WERI-Rb-1 (cell line): Measurements from ENCODE around the gene PSPH.
"Not testable (repeated sequence)": the region's sequence is repeated elsewhere in the genome, so short reads cannot be mapped to it uniquely, and the experiment has no call there.

Experiments used
- DNase-seq: peaks from one replicate; pipeline ENCODE4 v3.0.0-alpha.2; 2020
- H3K27ac ChIP-seq: fragments of 250-450 bp; sonication (Bioruptor Pico); 2 replicates; pipeline ENCODE4 v1.5.1; 2020; ENCODE audit warnings: mild to moderate bottlenecking, moderate library complexity
- H3K27me3 ChIP-seq: fragments of 250-450 bp; sonication (Bioruptor Pico); 2 replicates; pipeline ENCODE4 v1.5.1; 2021; ENCODE audit warnings: mild to moderate bottlenecking, low read depth, moderate library complexity; ENCODE audit not compliant: insufficient read depth, severe bottlenecking
- H3K36me3 ChIP-seq: fragments of 250-450 bp; sonication (Bioruptor Pico); 2 replicates; pipeline ENCODE4 v1.5.1; 2020; ENCODE audit warnings: mild to moderate bottlenecking, moderate library complexity
- H3K4me3 ChIP-seq: 2 replicates; pipeline ENCODE4 v1.5.1; 2011; ENCODE audit warnings: low read depth, mild to moderate bottlenecking, control low read depth, low read length
- H3K9me3 ChIP-seq: fragments of 250-450 bp; sonication (Bioruptor Pico); 2 replicates; pipeline ENCODE4 v1.5.1; 2021; ENCODE audit warnings: mild to moderate bottlenecking, moderate library complexity; ENCODE audit not compliant: severe bottlenecking
- TF ChIP-seq, protein P1 (sequence below): IDR thresholded peaks from 2 replicates; pipeline ENCODE4 v1.5.1; 2011; ENCODE audit warnings: low read depth, mild to moderate bottlenecking, control low read depth, inconsistent platforms, low read length

PSPH gene

DNA sequence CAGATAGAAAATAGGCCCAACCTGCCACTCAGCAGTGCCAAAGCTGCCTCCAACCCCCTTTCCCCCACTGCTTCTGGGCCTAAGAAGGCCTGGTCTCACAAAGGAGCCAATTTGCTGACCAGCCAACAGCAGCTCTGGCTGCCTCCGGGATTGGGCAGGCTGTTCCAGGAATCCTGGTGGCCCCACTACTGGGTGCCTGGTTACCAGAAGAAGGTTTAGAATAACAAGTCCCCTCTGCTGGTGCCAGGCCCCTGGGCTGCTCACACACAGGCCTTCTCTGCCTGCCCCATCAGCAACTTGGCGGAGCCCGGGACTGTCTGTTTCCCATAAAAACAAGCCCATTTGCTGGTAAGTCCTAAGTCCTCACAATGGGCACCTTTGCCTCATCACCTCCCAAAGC, 40.3 kb upstream of the PSPH start:
- Histone ChIP-seq H3K9me3 (no peaks in the 10 kb centered on the region), H3K4me3 (no peak overlapping the region), H3K36me3 (no peaks in the 10 kb centered on the region), H3K27me3 (no peaks in the 10 kb centered on the region), H3K27ac (no peak overlapping the region)
- no peak for DNase-seq
- TF ChIP-seq, protein P1, sequence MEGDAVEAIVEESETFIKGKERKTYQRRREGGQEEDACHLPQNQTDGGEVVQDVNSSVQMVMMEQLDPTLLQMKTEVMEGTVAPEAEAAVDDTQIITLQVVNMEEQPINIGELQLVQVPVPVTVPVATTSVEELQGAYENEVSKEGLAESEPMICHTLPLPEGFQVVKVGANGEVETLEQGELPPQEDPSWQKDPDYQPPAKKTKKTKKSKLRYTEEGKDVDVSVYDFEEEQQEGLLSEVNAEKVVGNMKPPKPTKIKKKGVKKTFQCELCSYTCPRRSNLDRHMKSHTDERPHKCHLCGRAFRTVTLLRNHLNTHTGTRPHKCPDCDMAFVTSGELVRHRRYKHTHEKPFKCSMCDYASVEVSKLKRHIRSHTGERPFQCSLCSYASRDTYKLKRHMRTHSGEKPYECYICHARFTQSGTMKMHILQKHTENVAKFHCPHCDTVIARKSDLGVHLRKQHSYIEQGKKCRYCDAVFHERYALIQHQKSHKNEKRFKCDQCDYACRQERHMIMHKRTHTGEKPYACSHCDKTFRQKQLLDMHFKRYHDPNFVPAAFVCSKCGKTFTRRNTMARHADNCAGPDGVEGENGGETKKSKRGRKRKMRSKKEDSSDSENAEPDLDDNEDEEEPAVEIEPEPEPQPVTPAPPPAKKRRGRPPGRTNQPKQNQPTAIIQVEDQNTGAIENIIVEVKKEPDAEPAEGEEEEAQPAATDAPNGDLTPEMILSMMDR, result no peak

DNA sequence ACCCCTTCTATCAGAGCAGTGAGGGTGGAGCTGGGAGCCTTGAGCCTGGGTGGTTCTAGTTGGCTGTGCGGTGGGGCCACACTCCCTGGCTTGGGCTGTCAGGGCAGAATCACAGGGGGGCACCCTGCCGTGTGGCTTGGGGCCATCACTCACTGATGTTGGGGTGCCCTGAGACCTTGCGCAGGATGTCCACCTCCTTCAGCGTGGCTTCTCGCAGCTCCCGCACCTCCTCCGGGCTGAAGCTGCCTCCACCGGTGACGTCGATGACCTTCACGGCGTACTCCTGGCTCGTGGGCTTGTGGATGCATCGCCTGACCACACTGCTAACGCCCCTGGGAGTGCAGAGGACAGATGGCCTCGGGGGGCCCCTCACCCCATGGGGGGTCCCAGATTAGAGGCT, 36.2 kb upstream of the PSPH start:
- no peaks in the 10 kb centered on the region for H3K27me3 ChIP-seq
- no peak overlapping the region for H3K4me3 ChIP-seq
- H3K36me3 ChIP-seq, result peaks cover 2% of the 10 kb centered on the region; the same call in 1 of the 2 replicates
- TF ChIP-seq, protein P1, result no peak
- no peaks in the 10 kb centered on the region for H3K9me3 ChIP-seq
- DNase-seq, result no peak
- no peak overlapping the region for H3K27ac ChIP-seq

DNA sequence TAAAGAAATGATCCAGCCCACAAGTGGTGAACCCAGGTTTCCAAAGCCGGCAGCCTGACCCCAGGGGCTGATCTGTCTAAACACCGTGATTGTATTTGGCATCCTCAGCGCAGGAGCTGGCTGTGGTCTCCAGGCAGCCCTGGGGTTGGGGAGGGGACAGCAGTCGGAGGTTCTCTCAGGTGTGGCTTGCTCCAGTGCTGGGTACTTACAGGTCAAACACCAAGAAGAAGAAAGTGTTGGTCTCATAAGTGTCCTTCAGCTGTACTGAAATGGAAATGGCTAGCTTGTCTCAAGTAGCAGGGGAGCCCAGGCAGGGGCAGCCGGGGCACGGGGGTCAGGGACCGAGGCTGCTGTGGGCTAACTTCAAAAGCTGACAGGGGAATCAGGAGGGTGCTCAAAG, 35.5 kb upstream of the PSPH start:
- TF ChIP-seq, protein P1, result no peak
- DNase-seq, result no peak
- H3K36me3 ChIP-seq, result peaks cover 2% of the 10 kb centered on the region; the same call in 1 of the 2 replicates
- H3K9me3 ChIP-seq, result no peaks in the 10 kb centered on the region
- no peak overlapping the region for H3K27ac ChIP-seq
- no peaks in the 10 kb centered on the region for H3K27me3 ChIP-seq
- no peak overlapping the region for H3K4me3 ChIP-seq

DNA sequence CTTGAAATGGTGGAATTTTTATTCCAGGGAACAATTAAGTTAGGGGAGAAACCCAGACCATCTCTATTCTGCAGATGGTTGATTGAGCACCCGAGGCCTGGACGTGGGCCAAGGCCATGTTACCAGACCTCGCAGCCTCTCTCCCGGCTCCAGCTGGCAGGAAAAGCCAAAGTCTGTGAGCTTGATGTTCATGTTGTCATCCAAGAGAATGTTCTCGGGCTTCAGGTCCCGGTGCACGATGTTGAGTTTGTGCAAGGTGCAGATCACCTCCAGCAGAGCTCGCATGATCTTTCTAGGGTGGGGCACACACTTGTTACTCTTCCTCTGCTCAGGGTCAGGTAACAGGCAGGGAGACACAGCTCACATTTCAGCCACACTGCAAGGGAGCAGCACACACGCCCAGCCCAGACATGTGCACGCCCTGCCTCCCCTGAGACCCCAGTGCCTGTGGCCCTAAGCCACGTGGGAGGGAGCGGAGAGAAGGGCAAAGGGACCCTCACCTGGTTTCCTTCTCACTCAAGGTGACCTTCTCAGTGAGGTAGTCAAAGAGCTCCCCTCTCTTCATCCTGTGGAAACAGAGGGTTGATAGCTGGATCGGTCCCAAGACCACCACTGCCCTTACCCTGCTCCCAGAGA, 32.0 kb upstream of the PSPH start:
- H3K4me3 ChIP-seq, result no peak overlapping the region
- H3K27me3 ChIP-seq, result no peaks in the 10 kb centered on the region
- DNase-seq, result no peak
- H3K27ac ChIP-seq, result no peak overlapping the region
- H3K36me3 ChIP-seq, result peaks cover 11% of the 10 kb centered on the region
- TF ChIP-seq, protein P1, result no peak
- no peaks in the 10 kb centered on the region for H3K9me3 ChIP-seq

DNA sequence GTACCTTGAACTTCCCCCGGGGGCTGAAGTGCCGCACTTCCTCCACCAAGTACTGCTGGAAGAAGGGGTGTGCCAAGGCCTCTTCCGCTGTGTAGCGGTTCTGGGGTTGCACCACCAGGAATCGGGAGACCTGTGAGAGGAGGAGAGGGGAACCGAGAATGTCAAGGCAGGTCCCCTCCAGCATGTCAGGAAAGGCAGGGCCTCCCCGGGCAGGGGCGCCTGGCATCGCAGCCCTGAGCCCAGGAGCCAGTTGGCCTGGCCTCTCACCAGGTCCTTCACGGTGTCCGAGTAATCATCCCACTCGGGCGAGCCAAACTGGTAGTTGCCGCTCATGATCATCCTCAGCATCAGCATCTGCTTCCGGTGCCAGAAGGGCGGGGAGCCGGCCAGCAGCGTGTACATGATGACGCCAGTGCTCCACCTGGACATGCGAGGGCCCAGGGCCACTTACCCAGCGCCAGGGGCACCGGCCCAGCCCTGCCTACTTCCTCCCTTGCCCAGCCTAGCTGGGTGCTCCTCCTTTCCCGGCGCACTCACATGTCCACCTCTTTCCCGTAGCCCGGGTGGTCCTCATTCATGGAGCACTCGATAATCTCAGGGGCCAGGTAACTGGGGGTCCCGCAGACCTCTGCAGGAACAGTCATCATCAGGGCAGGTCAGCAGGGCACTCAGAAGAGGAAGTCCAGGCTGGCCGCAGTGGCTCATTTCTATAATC, 30.5 kb upstream of the PSPH start:
- TF ChIP-seq, protein P1, result no peak
- Histone ChIP-seq H3K4me3 (no peak overlapping the region), H3K27ac (no peak overlapping the region), H3K27me3 (no peaks in the 10 kb centered on the region), H3K36me3 (peaks cover 14% of the 10 kb centered on the region), H3K9me3 (no peaks in the 10 kb centered on the region)
- no peak for DNase-seq

DNA sequence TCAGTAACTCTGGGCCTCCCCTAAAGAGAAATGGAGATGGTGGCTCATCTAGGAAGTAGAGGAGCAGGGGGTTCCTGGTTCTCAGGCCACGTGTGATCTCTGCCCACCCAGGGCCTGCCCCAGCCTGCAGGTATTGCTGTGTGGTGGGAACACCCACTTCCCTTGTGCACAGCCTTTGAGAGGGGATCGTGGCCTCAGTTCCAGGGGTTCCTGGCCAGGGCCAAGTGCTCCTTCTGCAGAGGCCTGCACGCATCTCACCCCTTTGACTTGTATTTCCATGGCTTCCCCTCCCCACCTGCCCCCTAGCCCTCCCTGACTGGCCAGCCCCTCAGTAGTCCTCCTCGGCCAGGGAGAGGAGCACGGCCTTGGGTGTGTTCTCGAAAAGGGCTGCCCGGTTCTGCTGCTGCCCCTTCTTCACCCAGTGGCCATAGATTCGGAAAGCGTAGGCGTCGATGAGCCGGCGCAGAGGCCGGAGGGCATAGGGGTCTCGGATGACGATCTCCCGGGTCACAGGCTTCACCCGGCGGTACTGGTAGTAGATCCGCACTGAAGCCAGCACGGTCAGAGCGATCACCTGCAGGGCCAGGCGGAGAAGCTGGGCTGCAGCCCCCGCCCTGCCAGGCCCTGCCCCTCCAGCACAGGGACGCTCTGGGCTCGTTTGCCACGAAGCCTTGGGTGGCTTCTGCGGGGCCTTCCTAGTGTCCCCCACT, 29.6 kb upstream of the PSPH start:
- peaks cover 14% of the 10 kb centered on the region for H3K36me3 ChIP-seq
- H3K27ac ChIP-seq, H3K4me3 ChIP-seq, DNase-seq, H3K27me3 ChIP-seq, H3K9me3 ChIP-seq: not testable (repeated sequence)
